ENCODE data around the gene KLF11. TPM values are rescaled to one million over a fixed set of nuclear protein-coding genes. Genes with fewer than 3 reads are reported as not detected.

The KLF11 gene
- total RNA-seq, 1 experiment from 2014 or later: 21.0 TPM

DNA sequence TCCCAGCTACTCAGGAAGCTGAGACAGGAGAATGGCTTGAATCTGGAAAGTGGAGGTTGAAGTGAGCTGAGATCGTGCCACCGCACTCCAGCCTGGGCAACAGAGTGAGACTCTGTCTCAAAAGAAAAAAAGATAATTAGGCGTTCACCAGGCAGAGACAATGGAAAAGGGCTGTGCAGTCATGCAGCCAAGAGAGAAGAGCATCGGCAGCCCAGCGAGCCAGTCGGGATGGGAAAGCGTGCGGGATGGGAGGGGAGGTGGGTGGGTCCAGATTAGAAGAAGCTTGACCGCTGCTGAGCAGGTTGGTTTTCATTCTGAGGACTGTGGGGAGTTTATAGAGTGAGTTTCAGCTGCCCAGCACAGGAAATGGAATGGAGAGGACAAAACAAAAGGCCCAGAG is 51.8 kb downstream of the KLF11 start:
- ChIA-PET CTCF (interaction anchor here (1.1 to 4.9 kb wide), 2 partner anchors 19 to 24 kb away, joined by 4 to 210 read pairs; no protein-coding TSS in a partner anchor), POLR2A (interaction anchor here (0.5 kb wide), 1 partner anchor 211 kb away, joined by 4 read pairs; no protein-coding TSS in a partner anchor)
- BruUV-seq (replicated peaks): no TSS peak
- Histone ChIP-seq H3K4me3 (ENCODE audit: low read depth, low read length) (no peak overlapping the region), H3K4me1 (no peaks in the 10 kb centered on the region), H3K36me3 (ENCODE audit: control insufficient read depth, insufficient read depth, low read length) (no peaks in the 10 kb centered on the region), H3K27me3 (replicated peaks; ENCODE audit: control insufficient read depth, insufficient read depth, low read length) (no peaks in the 10 kb centered on the region), H3K9me3 (no peaks in the 10 kb centered on the region; the same call in 1 of the 2 replicates)
- DNase-seq: no peak
- no peaks in the 10 kb centered on the region for H3K36me3 Mint-ChIP-seq (ENCODE audit: insufficient read depth, unreplicated experiment)
- TF ChIP-seq, protein P1, sequence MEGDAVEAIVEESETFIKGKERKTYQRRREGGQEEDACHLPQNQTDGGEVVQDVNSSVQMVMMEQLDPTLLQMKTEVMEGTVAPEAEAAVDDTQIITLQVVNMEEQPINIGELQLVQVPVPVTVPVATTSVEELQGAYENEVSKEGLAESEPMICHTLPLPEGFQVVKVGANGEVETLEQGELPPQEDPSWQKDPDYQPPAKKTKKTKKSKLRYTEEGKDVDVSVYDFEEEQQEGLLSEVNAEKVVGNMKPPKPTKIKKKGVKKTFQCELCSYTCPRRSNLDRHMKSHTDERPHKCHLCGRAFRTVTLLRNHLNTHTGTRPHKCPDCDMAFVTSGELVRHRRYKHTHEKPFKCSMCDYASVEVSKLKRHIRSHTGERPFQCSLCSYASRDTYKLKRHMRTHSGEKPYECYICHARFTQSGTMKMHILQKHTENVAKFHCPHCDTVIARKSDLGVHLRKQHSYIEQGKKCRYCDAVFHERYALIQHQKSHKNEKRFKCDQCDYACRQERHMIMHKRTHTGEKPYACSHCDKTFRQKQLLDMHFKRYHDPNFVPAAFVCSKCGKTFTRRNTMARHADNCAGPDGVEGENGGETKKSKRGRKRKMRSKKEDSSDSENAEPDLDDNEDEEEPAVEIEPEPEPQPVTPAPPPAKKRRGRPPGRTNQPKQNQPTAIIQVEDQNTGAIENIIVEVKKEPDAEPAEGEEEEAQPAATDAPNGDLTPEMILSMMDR (IDR thresholded peaks at IDR 0.05; ENCODE audit: insufficient read depth in 1 of 2, low read depth in 1 of 2, low read length in 1 of 2, severe bottlenecking in 1 of 2, unreplicated experiment in 1 of 2): no peak
- no peaks in the 10 kb centered on the region for H3K4me1 Mint-ChIP-seq (ENCODE audit: low read depth, unreplicated experiment)
- intact Hi-C loops (cut with micrococcal nuclease; ENCODE audit: unreplicated experiment): no loop called here
- H3K27ac Mint-ChIP-seq (ENCODE audit: unreplicated experiment): no peak overlapping the region
- no peaks in the 10 kb centered on the region for H3K9me3 Mint-ChIP-seq (ENCODE audit: unreplicated experiment)
- no peaks in the 10 kb centered on the region for H3K27me3 Mint-ChIP-seq (ENCODE audit: insufficient read depth, unreplicated experiment)
- no peak overlapping the region for H3K4me3 Mint-ChIP-seq (ENCODE audit: unreplicated experiment)

DNA sequence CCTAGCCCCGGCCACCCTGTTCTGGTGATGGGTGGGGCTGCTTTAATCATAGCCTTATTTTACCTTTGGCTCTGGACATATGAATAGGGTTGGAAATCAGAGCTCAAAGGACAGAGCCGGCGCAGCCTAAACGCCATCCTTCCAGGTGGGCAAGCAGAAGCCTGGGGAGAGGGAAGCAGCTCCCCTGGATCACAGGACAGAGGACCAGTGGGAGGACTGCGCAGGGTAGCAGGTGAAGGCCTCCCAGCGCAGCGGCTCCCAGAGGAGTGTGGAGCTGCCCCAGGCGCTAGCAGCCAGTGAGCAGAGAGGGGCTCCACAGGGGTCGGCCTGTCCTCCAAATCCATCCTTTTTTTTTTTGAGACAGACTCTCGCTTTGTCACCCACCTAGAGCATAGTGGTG is 53.3 kb downstream of the KLF11 start:
- Mint-ChIP-seq H3K27ac (ENCODE audit: unreplicated experiment) (no peak overlapping the region), H3K9me3 (ENCODE audit: unreplicated experiment) (no peaks in the 10 kb centered on the region), H3K4me3 (ENCODE audit: unreplicated experiment) (no peak overlapping the region), H3K4me1 (ENCODE audit: low read depth, unreplicated experiment) (no peaks in the 10 kb centered on the region), H3K36me3 (ENCODE audit: insufficient read depth, unreplicated experiment) (no peaks in the 10 kb centered on the region), H3K27me3 (ENCODE audit: insufficient read depth, unreplicated experiment) (no peaks in the 10 kb centered on the region)
- Histone ChIP-seq H3K27me3 (replicated peaks; ENCODE audit: control insufficient read depth, insufficient read depth, low read length) (no peaks in the 10 kb centered on the region), H3K9me3 (no peaks in the 10 kb centered on the region; the same call in 1 of the 2 replicates), H3K36me3 (ENCODE audit: control insufficient read depth, insufficient read depth, low read length) (no peaks in the 10 kb centered on the region), H3K4me1 (no peaks in the 10 kb centered on the region), H3K4me3 (ENCODE audit: low read depth, low read length) (no peak overlapping the region)
- intact Hi-C loops (cut with micrococcal nuclease; ENCODE audit: unreplicated experiment): loop anchor here (1.0 to 2.0 kb wide), 3 partner anchors 16 to 24 kb away; partner anchors contain the start of gene CYS1
- BruUV-seq (replicated peaks): no TSS peak
- ChIA-PET CTCF (interaction anchor here (0.6 to 4.9 kb wide), 21 partner anchors 9 to 466 kb away, joined by 3 to 210 read pairs (median 4); partner anchors contain the start of genes CYS1, TAF1B and YWHAQ), POLR2A (interaction anchor here (0.5 to 1.2 kb wide), 3 partner anchors 24 to 39 kb away, joined by 3 to 6 read pairs (median 4); no protein-coding TSS in a partner anchor)
- TF ChIP-seq, protein P1 (IDR thresholded peaks at IDR 0.05; ENCODE audit: insufficient read depth in 1 of 2, low read depth in 1 of 2, low read length in 1 of 2, severe bottlenecking in 1 of 2, unreplicated experiment in 1 of 2): no peak
- DNase-seq: no peak

DNA sequence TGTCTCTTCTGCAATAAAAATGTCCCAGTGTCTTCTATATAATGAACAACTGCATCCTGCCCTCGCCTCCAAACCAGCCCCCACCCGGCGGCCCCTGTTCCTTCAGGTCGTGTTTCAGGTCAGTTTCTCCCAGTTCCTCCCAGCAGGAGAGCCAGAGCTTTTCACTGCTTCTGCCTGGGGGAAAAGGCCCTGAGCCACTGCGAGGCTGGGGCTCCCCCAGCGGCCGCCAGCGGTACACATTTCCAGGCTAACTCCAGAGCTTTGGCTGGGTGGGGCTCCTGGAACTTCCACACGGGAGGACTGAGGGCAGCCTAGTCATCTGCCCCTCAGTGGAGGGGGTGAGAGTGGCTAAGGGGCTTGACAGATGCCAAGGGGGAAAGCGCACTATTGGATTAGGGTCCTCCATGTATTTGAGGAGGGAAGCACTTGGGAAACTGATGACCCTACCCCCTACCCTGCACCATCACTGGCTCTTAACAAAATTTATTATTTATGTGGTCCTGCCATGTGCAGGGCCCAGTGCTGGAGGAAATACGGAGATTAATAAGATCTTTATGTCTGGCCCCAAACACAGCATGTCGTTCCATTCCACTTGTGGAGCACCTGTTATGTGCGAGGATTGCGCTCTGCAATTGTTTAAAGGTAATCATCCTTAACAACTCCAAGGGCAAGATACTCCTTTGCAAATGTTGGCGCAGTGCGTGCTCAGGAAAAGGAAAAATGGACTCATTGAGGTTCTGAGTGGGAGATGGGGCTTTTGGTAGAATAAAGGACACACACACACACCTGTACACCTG is 54.2 kb downstream of the KLF11 start:
- intact Hi-C loops (cut with micrococcal nuclease; ENCODE audit: unreplicated experiment): loop anchor here (1.0 to 2.0 kb wide), 3 partner anchors 17 to 25 kb away; partner anchors contain the start of gene CYS1
- peak; percentile 78 to 85 for DNase-seq
- no peaks in the 10 kb centered on the region for H3K27me3 ChIP-seq (replicated peaks; ENCODE audit: control insufficient read depth, insufficient read depth, low read length)
- POLR2A ChIA-PET: interaction anchor here (0.5 to 1.2 kb wide), 3 partner anchors 25 to 40 kb away, joined by 3 to 6 read pairs (median 4); no protein-coding TSS in a partner anchor
- no peaks in the 10 kb centered on the region for H3K9me3 ChIP-seq
- no TSS peak for BruUV-seq (replicated peaks)
- Mint-ChIP-seq H3K27ac (ENCODE audit: unreplicated experiment) (no peak overlapping the region), H3K27me3 (ENCODE audit: insufficient read depth, unreplicated experiment) (no peaks in the 10 kb centered on the region), H3K4me1 (ENCODE audit: low read depth, unreplicated experiment) (no peaks in the 10 kb centered on the region), H3K36me3 (ENCODE audit: insufficient read depth, unreplicated experiment) (no peaks in the 10 kb centered on the region), H3K9me3 (ENCODE audit: unreplicated experiment) (no peaks in the 10 kb centered on the region), H3K4me3 (ENCODE audit: unreplicated experiment) (no peak overlapping the region)
- H3K36me3 ChIP-seq (ENCODE audit: control insufficient read depth, insufficient read depth, low read length): no peaks in the 10 kb centered on the region
- H3K4me1 ChIP-seq: no peaks in the 10 kb centered on the region
- CTCF ChIA-PET: interaction anchor here (0.6 to 4.9 kb wide), 22 partner anchors 10 to 467 kb away, joined by 3 to 210 read pairs (median 4); partner anchors contain the start of genes CYS1, TAF1B and YWHAQ
- TF ChIP-seq, protein P1 (IDR thresholded peaks at IDR 0.05; ENCODE audit: insufficient read depth in 1 of 2, low read depth in 1 of 2, low read length in 1 of 2, severe bottlenecking in 1 of 2, unreplicated experiment in 1 of 2): peak; percentile 88 to 98
- no peak overlapping the region for H3K4me3 ChIP-seq (ENCODE audit: low read depth, low read length)

All from Caco-2 (cell line).